SU-DHL-6 (cell line): Measurements from ENCODE around the gene ZNF446.

ENCODE experiments used
- H2AFZ ChIP-seq: fragments of 200-600 bp; sonication (generic); 2 replicates; pipeline ENCODE4 v1.6.1; 2014; ENCODE audit warnings: low read depth, mild to moderate bottlenecking, moderate library complexity, mixed read lengths, antibody characterized with exemption, low read length; ENCODE audit not compliant: severe bottlenecking
- H3F3A ChIP-seq: fragments of 200-600 bp; shearing (Covaris generic); 2 replicates; pipeline ENCODE4 v1.6.0; 2016; ENCODE audit warnings: antibody characterized with exemption, mild to moderate bottlenecking; ENCODE audit not compliant: insufficient read depth
- H3K27ac ChIP-seq: fragments of 200-600 bp; sonication (generic); 2 replicates; pipeline ENCODE4 v1.5.1; 2016; ENCODE audit warnings: low read depth, mild to moderate bottlenecking, low read length, moderate library complexity, mixed read lengths
- H3K27me3 ChIP-seq: fragments of 200-600 bp; sonication (generic), shearing (Covaris generic); 2 replicates; pipeline ENCODE4 v1.6.0; 2014; ENCODE audit warnings: mild to moderate bottlenecking, low read length
- H3K36me3 ChIP-seq: fragments of 200-600 bp; sonication (generic); 2 replicates; pipeline ENCODE4 v1.6.1; 2014; ENCODE audit warnings: mild to moderate bottlenecking, low read length, mixed read lengths
- H3K4me2 ChIP-seq: fragments of 300-600, 200-600 bp; shearing (Covaris generic), sonication (generic); 2 replicates; pipeline ENCODE4 v1.6.0; 2014; ENCODE audit warnings: low read length, low read depth, mild to moderate bottlenecking; ENCODE audit not compliant: poor library complexity, severe bottlenecking
- H3K4me3 ChIP-seq: fragments of 200-600 bp; sonication (generic); 2 replicates; pipeline ENCODE4 v1.5.1; 2014; ENCODE audit warnings: antibody characterized with exemption, low read length, mild to moderate bottlenecking, mixed read lengths; ENCODE audit not compliant: insufficient read depth, poor library complexity, severe bottlenecking
- H3K79me2 ChIP-seq: fragments of 200-600 bp; sonication (generic); 2 replicates; pipeline ENCODE4 v1.6.1; 2014; ENCODE audit warnings: mild to moderate bottlenecking, low read length, moderate library complexity; ENCODE audit not compliant: insufficient read depth
- H3K9ac ChIP-seq: fragments of 200-600 bp; sonication (generic); 2 replicates; pipeline ENCODE4 v1.7.0; 2014; ENCODE audit warnings: mild to moderate bottlenecking, low read length
- H3K9me2 ChIP-seq: fragments of 200-600 bp; sonication (generic); replicated peaks from 2 replicates; pipeline ENCODE4 v1.6.1; 2014; ENCODE audit warnings: low read length; ENCODE audit not compliant: insufficient read depth
- H3K9me3 ChIP-seq: fragments of 200-600 bp; sonication (generic); 2 replicates; pipeline ENCODE4 v1.6.1; 2014; ENCODE audit warnings: low read length, mixed read lengths; ENCODE audit not compliant: insufficient read depth
- H4K20me1 ChIP-seq: fragments of 200-600 bp; sonication (generic); 2 replicates; pipeline ENCODE4 v1.6.1; 2014; ENCODE audit warnings: low read depth, mild to moderate bottlenecking, antibody characterized with exemption, low read length, moderate library complexity, mixed read lengths
- EZH2phosphoT487 ChIP-seq: fragments of 200-600 bp; sonication (generic), shearing (Covaris generic); conservative IDR thresholded peaks from 2 replicates; pipeline ENCODE4 v1.6.1; 2018; ENCODE audit warnings: mild to moderate bottlenecking, antibody characterized with exemption, low read length, moderate library complexity, mixed read lengths
- TF ChIP-seq, protein P1 (sequence below): fragments of 200-600 bp; sonication (generic); IDR thresholded peaks from one replicate; pipeline ENCODE4 v1.5.1; 2017; ENCODE audit warnings: antibody characterized with exemption, mild to moderate bottlenecking, low read length, moderate library complexity; ENCODE audit not compliant: insufficient read depth, poor library complexity, severe bottlenecking

ZNF446 gene

DNA sequence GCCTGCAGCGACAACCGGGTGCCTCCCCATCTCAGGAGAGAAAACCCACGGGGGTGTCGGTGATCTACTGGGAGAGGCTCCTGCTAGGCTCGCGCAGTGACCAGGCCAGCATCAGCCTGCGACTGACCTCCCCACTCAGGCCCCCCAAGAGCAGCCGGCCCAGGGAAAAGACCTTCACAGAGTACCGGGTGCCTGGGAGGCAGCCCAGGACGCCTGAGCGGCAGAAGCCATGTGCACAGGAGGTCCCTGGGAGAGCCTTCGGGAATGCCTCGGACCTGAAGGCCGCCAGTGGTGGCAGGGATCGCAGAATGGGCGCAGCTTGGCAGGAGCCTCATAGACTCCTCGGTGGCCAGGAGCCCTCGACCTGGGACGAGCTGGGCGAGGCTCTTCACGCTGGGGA is 20.8 kb upstream of the ZNF446 start:
- H3F3A ChIP-seq = no peaks in the 10 kb centered on the region
- no peak overlapping the region for H3K4me3 ChIP-seq
- H3K36me3 ChIP-seq = no peaks in the 10 kb centered on the region
- no peaks in the 10 kb centered on the region for H3K27me3 ChIP-seq
- no peak overlapping the region for H2AFZ ChIP-seq
- no peak overlapping the region for H3K9ac ChIP-seq
- no peaks in the 10 kb centered on the region for H4K20me1 ChIP-seq
- TF ChIP-seq, protein P1, sequence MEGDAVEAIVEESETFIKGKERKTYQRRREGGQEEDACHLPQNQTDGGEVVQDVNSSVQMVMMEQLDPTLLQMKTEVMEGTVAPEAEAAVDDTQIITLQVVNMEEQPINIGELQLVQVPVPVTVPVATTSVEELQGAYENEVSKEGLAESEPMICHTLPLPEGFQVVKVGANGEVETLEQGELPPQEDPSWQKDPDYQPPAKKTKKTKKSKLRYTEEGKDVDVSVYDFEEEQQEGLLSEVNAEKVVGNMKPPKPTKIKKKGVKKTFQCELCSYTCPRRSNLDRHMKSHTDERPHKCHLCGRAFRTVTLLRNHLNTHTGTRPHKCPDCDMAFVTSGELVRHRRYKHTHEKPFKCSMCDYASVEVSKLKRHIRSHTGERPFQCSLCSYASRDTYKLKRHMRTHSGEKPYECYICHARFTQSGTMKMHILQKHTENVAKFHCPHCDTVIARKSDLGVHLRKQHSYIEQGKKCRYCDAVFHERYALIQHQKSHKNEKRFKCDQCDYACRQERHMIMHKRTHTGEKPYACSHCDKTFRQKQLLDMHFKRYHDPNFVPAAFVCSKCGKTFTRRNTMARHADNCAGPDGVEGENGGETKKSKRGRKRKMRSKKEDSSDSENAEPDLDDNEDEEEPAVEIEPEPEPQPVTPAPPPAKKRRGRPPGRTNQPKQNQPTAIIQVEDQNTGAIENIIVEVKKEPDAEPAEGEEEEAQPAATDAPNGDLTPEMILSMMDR = no peak
- no peak for TF ChIP-seq EZH2phosphoT487
- H3K79me2 ChIP-seq = no peaks in the 10 kb centered on the region
- no peak overlapping the region for H3K4me2 ChIP-seq
- no peak overlapping the region for H3K27ac ChIP-seq
- no peaks in the 10 kb centered on the region for H3K9me2 ChIP-seq
- H3K9me3 ChIP-seq = no peaks in the 10 kb centered on the region

DNA sequence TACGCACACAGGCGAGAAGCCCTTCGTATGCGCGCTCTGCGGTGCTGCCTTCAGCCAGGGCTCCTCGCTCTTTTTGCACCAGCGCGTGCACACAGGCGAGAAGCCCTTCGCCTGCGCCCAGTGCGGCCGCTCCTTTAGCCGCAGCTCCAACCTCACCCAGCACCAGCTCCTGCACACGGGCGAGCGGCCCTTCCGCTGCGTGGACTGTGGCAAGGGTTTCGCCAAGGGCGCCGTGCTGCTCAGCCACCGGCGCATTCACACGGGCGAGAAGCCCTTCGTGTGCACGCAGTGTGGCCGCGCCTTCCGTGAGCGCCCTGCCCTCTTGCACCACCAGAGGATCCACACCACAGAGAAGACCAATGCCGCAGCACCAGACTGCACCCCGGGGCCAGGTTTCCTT is 20.0 kb upstream of the ZNF446 start:
- Histone ChIP-seq H3K79me2 (no peaks in the 10 kb centered on the region), H3K27ac (no peak overlapping the region), H3K4me3 (no peak overlapping the region), H3K9me3 (no peaks in the 10 kb centered on the region), H2AFZ (no peak overlapping the region), H3K9ac (no peak overlapping the region), H3F3A (no peaks in the 10 kb centered on the region), H3K27me3 (no peaks in the 10 kb centered on the region), H4K20me1 (no peaks in the 10 kb centered on the region), H3K36me3 (no peaks in the 10 kb centered on the region), H3K4me2 (no peak overlapping the region), H3K9me2 (no peaks in the 10 kb centered on the region)
- TF ChIP-seq EZH2phosphoT487 = no peak
- TF ChIP-seq, protein P1 = no peak

DNA sequence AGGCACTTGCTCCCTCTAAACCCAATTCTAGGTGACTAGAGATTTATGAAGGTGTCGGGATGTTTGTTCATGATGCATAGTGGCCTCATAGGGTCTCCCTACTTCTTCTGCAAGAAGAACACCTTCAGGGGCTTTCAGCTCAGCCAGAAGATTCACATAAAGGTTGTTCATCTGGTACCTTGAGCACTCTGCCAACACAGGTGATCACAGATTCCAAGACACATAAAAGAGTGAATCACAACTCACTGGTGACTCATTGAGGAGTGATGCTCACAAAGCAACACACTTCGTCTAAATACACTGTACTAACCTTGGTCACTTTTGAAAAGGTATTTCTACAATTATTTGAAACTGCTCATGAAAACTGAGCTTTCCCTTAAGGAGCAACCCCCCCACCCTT is 16.1 kb upstream of the ZNF446 start:
- no peaks in the 10 kb centered on the region for H3F3A ChIP-seq

More for the DNA sequence above, 16.1 kb upstream of the ZNF446 start:
- H3K4me3 ChIP-seq = no peak overlapping the region
- no peaks in the 10 kb centered on the region for H3K9me3 ChIP-seq
- no peaks in the 10 kb centered on the region for H3K27me3 ChIP-seq
- no peaks in the 10 kb centered on the region for H3K9me2 ChIP-seq
- H3K36me3 ChIP-seq = no peaks in the 10 kb centered on the region
- H4K20me1 ChIP-seq = no peaks in the 10 kb centered on the region
- TF ChIP-seq EZH2phosphoT487 = no peak
- TF ChIP-seq, protein P1 = no peak
- H3K27ac ChIP-seq = no peak overlapping the region
- no peak overlapping the region for H2AFZ ChIP-seq
- H3K9ac ChIP-seq = no peak overlapping the region
- H3K79me2 ChIP-seq = no peaks in the 10 kb centered on the region
- no peak overlapping the region for H3K4me2 ChIP-seq
